AG09309 (cell line): ENCODE measurements around the gene STX1B.

Experiments
- DNase-seq: peaks from one replicate; pipeline ENCODE4 v3.0.0-alpha.2; 2010; ENCODE audit warnings: low read depth
- H3K4me3 ChIP-seq: 2 replicates; pipeline ENCODE4 v1.5.1; 2011; ENCODE audit warnings: mild to moderate bottlenecking, low read depth, low read length, moderate library complexity; ENCODE audit not compliant: control insufficient read depth
- TF ChIP-seq, protein P1 (sequence below): IDR thresholded peaks from 2 replicates; pipeline ENCODE4 v1.5.1; 2011; ENCODE audit warnings: mild to moderate bottlenecking, low read depth, low read length, inconsistent platforms; ENCODE audit not compliant: insufficient read depth, control insufficient read depth; ENCODE audit errors: missing control alignments

Gene STX1B

DNA sequence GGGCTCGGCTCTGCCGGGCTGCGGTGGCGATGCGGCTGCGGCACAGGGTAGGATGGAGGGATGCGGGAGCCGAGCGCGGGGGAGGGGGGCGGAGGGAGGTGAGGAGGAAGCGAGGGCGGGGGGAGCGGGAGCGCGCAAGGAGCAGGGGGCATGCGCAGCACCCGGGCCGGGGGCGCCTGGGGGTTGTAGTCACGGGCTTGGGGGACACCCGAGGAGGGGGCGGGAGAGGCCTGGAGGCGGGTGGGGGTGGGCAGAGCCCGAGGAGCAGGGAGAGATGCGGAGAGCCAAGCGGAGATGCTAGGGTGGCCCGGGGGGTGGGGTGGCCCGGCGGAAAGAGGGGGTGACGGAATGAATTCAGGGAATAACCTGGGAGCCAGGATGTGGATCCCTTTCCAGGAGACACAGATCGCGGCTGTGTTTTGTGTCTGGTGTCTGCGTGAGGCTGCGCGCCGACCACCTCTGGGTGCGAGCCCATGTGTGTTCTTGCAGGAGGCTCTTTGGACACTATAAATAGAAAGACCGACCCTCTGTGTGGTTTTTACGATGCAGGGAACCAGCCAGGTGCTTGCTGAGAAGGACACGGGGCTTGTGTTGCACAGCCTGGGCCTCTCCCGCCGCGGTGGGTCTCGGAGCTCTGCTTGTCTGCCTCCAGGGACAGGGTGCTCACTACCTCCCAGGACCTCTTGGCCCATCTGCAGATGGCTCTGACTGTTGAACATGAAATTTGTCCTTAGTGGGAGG is at the start of gene STX1B:
Gene STX1B (minus strand): TSS at position 54 of the 741 bp plus-strand sequence. CDS start 242 bp downstream, outside the sequence.
- H3K4me3 ChIP-seq = peak within 1 kb of the TSS; percentile 50
- TF ChIP-seq, protein P1, sequence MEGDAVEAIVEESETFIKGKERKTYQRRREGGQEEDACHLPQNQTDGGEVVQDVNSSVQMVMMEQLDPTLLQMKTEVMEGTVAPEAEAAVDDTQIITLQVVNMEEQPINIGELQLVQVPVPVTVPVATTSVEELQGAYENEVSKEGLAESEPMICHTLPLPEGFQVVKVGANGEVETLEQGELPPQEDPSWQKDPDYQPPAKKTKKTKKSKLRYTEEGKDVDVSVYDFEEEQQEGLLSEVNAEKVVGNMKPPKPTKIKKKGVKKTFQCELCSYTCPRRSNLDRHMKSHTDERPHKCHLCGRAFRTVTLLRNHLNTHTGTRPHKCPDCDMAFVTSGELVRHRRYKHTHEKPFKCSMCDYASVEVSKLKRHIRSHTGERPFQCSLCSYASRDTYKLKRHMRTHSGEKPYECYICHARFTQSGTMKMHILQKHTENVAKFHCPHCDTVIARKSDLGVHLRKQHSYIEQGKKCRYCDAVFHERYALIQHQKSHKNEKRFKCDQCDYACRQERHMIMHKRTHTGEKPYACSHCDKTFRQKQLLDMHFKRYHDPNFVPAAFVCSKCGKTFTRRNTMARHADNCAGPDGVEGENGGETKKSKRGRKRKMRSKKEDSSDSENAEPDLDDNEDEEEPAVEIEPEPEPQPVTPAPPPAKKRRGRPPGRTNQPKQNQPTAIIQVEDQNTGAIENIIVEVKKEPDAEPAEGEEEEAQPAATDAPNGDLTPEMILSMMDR = no peak
- no peak for DNase-seq

DNA sequence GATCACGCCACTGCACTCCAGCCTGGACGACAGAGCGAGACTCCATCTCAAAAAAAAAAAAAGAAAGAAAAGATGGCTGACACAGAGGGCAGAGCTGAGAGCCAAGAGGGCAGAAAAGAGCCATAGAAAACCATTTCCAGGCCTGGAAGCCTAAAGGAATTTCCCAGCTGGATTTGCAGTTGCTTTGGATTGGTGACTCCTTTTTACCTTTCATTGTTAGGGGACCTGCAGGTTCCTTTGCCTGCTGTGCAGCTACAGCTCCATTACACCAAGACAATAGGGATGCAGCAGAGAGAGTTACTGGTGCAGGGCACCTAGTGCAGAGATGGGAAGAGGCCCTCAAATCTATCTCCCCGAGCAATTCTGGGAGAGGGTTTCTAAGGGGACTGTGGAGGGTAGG is 45.2 kb upstream of the STX1B start:
- TF ChIP-seq, protein P1 = no peak
- DNase-seq = no peak
- no peak overlapping the region for H3K4me3 ChIP-seq

DNA sequence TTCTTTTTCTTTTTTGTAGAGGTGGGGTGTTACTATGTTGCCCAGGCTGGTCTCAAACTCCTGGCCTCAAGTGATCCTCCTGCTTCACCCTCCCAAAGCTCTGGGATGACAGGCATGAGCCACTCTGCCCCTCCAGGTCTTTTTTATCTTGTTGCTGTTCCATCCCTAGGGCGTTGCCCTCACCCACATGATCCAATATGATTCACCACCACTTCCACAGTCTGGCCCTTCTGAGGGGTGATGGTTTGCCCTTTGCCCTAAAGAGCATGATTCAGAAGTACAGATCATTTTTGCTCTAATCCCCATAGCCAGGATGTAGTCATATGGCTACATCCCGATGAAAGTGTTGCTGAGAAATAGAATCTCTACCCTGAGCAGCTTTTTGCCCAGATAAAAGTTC is 41.7 kb upstream of the STX1B start:
- DNase-seq = peak; percentile 79
- H3K4me3 ChIP-seq = no peak overlapping the region
- TF ChIP-seq, protein P1 = no peak

DNA sequence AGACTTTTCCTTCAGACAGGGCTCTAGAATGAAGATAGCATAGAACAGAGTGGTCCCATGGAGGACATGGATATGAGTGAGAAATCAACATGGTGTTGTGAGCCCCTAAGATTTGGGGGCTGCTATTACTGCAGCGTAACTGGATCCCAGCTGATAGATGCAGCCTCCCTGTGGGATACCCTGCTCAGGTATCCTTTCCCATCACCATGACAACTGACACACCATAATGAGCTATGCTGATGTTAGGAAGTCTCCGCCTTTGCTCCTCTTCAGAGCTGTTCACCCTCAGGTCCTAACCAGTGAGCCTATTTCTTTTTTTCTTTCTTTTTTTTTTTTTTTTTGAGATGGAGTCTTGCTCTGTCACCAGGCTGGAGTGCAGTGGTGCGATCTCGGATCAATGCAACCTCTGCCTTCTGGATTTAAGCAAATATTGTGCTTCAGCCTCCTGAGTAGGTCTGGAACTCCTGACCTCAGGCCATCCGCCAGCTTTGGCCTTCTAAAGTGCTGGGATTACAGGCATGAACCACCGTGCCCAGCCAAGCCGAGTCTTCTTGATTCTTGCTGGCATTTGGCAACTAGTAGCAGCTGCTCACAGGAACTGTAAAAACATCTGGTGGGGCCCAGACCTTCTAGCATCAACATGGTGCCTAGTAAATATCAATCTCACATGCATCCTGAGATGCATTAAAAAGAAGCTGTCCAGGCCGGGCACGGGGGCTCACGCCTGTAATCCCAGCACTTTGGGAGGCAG is 40.0 kb upstream of the STX1B start:
- DNase-seq = no peak
- TF ChIP-seq, protein P1 = no peak
- no peak overlapping the region for H3K4me3 ChIP-seq

GRCh38 chr16:31043898-31044481 is 33.6 kb upstream of the STX1B start:
- TF ChIP-seq, protein P1 = no peak

GRCh38 chr16:31043352-31043751 is 32.9 kb upstream of the STX1B start:
- TF ChIP-seq, protein P1 = no peak
- no peak for DNase-seq
- H3K4me3 ChIP-seq = no peak overlapping the region

More at GRCh38 chr16:31043898-31044481, 33.6 kb upstream of the STX1B start:
- no peak overlapping the region for H3K4me3 ChIP-seq
- no peak for DNase-seq
